NT2/D1 (cell line): ENCODE results near the gene C16orf54.
A peak's percentile ranks its signal among the peaks of the same experiment; 100 is the strongest.
"Not testable (repeated sequence)": the region's sequence is repeated elsewhere in the genome, so short reads cannot be mapped to it uniquely, and the experiment has no call there.

Source experiments
- DNase-seq: peaks from one replicate; pipeline ENCODE4 v3.0.0-alpha.2; 2011; ENCODE audit warnings: low read depth, low spot score
- H3K27me3 ChIP-seq: 2 replicates; pipeline ENCODE4 v1.6.0; 2011; ENCODE audit warnings: mild to moderate bottlenecking; ENCODE audit not compliant: insufficient read length, insufficient read depth
- H3K36me3 ChIP-seq: 2 replicates; pipeline ENCODE4 v1.6.1; 2011; ENCODE audit warnings: mild to moderate bottlenecking, low read length, mixed read lengths; ENCODE audit not compliant: insufficient read depth, insufficient read length
- H3K4me1 ChIP-seq: 2 replicates; pipeline ENCODE4 v1.5.1; 2011; ENCODE audit not compliant: insufficient read depth, insufficient read length
- H3K4me3 ChIP-seq: 2 replicates; pipeline ENCODE4 v1.5.1; 2011; ENCODE audit warnings: low read depth; ENCODE audit not compliant: insufficient read length
- H3K9ac ChIP-seq: 2 replicates; pipeline ENCODE4 v1.6.0; 2011; ENCODE audit warnings: low read depth; ENCODE audit not compliant: insufficient read length
- H3K9me3 ChIP-seq: 2 replicates; pipeline ENCODE4 v1.5.1; 2011; ENCODE audit warnings: mild to moderate bottlenecking, low read length; ENCODE audit not compliant: insufficient read depth
- SUZ12 ChIP-seq: IDR thresholded peaks from 2 replicates; pipeline ENCODE4 v1.6.1; 2011; ENCODE audit not compliant: insufficient read length, insufficient read depth; ENCODE audit errors: extremely low read depth
- YY1 ChIP-seq: IDR thresholded peaks from 2 replicates; pipeline ENCODE4 v1.6.1; 2011; ENCODE audit not compliant: insufficient read length, insufficient read depth
- ZNF274 ChIP-seq: IDR thresholded peaks from 2 replicates; pipeline ENCODE4 v1.6.1; 2011; ENCODE audit warnings: mild to moderate bottlenecking, low read depth, low read length

Gene C16orf54

GRCh38 chr16:29789775-29790182 is 44.0 kb upstream of the C16orf54 start:
- Histone ChIP-seq H3K27me3 (peaks cover 3% of the 10 kb centered on the region), H3K4me3 (peak overlapping the region; percentile 97), H3K36me3 (peaks cover 28% of the 10 kb centered on the region), H3K4me1 (peaks cover 3% of the 10 kb centered on the region), H3K9me3 (no peaks in the 10 kb centered on the region), H3K9ac (peak overlapping the region; percentile 98)
- no peak for DNase-seq
- TF ChIP-seq SUZ12 (no peak), YY1 (no peak)

- H3K4me3 ChIP-seq, H3K9me3 ChIP-seq, H3K4me1 ChIP-seq, H3K9ac ChIP-seq, H3K27me3 ChIP-seq, H3K36me3 ChIP-seq, DNase-seq: not testable (repeated sequence)
These were observed 41.4 kb upstream of the C16orf54 start for GRCh38 chr16:29787155-29787554.

- H3K9ac ChIP-seq: peak overlapping the region; percentile 51
- TF ChIP-seq SUZ12 (no peak), YY1 (peak; percentile 34)
- DNase-seq: peak; percentile 74
- no peaks in the 10 kb centered on the region for H3K36me3 ChIP-seq
- H3K4me1 ChIP-seq: peaks cover 6% of the 10 kb centered on the region
- H3K4me3 ChIP-seq: no peak overlapping the region
- no peaks in the 10 kb centered on the region for H3K9me3 ChIP-seq
- peaks cover 10% of the 10 kb centered on the region for H3K27me3 ChIP-seq
These were observed 39.2 kb upstream of the C16orf54 start for GRCh38 chr16:29784901-29785500.

- no peaks in the 10 kb centered on the region for H3K9me3 ChIP-seq
- H3K4me3 ChIP-seq: no peak overlapping the region
- TF ChIP-seq SUZ12 (no peak), YY1 (no peak), ZNF274 (no peak)
- peaks cover 10% of the 10 kb centered on the region for H3K27me3 ChIP-seq
- no peak for DNase-seq
- peaks cover 8% of the 10 kb centered on the region for H3K4me1 ChIP-seq
- no peak overlapping the region for H3K9ac ChIP-seq
- H3K36me3 ChIP-seq: no peaks in the 10 kb centered on the region
These were observed 38.4 kb upstream of the C16orf54 start for GRCh38 chr16:29784157-29784556.

GRCh38 chr16:29783094-29783953 is 37.5 kb upstream of the C16orf54 start:
- H3K9me3 ChIP-seq, H3K4me3 ChIP-seq, H3K9ac ChIP-seq, H3K4me1 ChIP-seq, DNase-seq, H3K36me3 ChIP-seq: not testable (repeated sequence)
- H3K27me3 ChIP-seq: peaks cover 13% of the 10 kb centered on the region

GRCh38 chr16:29779474-29779873 is 33.7 kb upstream of the C16orf54 start:
- Histone ChIP-seq H3K9me3 (no peaks in the 10 kb centered on the region), H3K4me3 (no peak overlapping the region), H3K36me3 (no peaks in the 10 kb centered on the region), H3K9ac (no peak overlapping the region), H3K27me3 (peaks cover 10% of the 10 kb centered on the region), H3K4me1 (peaks cover 7% of the 10 kb centered on the region)
- DNase-seq: no peak
- TF ChIP-seq YY1: no peak
- no peak for TF ChIP-seq SUZ12
- TF ChIP-seq ZNF274: no peak

- Histone ChIP-seq H3K9ac (no peak within 1 kb of the TSS), H3K27me3 (peaks cover 10% of the 10 kb centered on the region), H3K4me3 (no peak within 1 kb of the TSS), H3K9me3 (no peaks in the 10 kb centered on the region), H3K36me3 (no peaks in the 10 kb centered on the region), H3K4me1 (peaks cover 3% of the 10 kb centered on the region)
- no peak for DNase-seq
- no peak for TF ChIP-seq SUZ12
- no peak for TF ChIP-seq ZNF274
These were observed 32.0 kb upstream of the C16orf54 start, which contains the start of gene ZG16 for GRCh38 chr16:29777576-29778350. ZG16 (plus strand) TSS chr16:29778256; CDS start chr16:29779267, 1,011 bp downstream.
